Heart right ventricle (tissue), 16 donors: Measurements from ENCODE around the gene TSSK2. TPM values are rescaled to one million over a fixed set of nuclear protein-coding genes. Genes with fewer than 3 reads are reported as not detected.

Experiments used
- ATAC-seq, 8 donors: fragments of 200-7000 bp; cut with Tn5 transposase; one replicate each; pipeline ENCODE4 v1.9.1; 2020; ENCODE audit warnings: mild to moderate bottlenecking in 8 of 8, moderate library complexity in 8 of 8, moderate number of reproducible peaks in 1 of 8
- DNase-seq, 2 donors: peaks; one replicate each; pipeline ENCODE4 v3.0.0-alpha.2; 2020
- H3K27ac ChIP-seq, 10 donors: fragments of 200-600 bp; sonication (generic) in 2 of 10; one replicate each; pipeline versions ENCODE4 v1.5.0 to v1.8.0; 2020 to 2022; ENCODE audit warnings: mild to moderate bottlenecking in 3 of 10
- H3K27me3 ChIP-seq, 7 donors: fragments of 200-600 bp; one replicate each; pipeline ENCODE4 v1.8.0; 2021 to 2022; ENCODE audit warnings: mild to moderate bottlenecking in 2 of 7
- H3K36me3 ChIP-seq, 9 donors: fragments of 200-600 bp; sonication (generic) in 1 of 9; one replicate each; pipeline versions ENCODE4 v1.5.0 to v1.8.0; 2020 to 2022; ENCODE audit warnings: mild to moderate bottlenecking in 2 of 9
- H3K4me1 ChIP-seq, 9 donors: fragments of 200-600 bp; sonication (generic) in 1 of 9; one replicate each; pipeline versions ENCODE4 v1.5.0 to v1.8.0; 2020 to 2022; ENCODE audit warnings: mild to moderate bottlenecking in 4 of 9
- H3K4me3 ChIP-seq, 10 donors: fragments of 200-600 bp; sonication (generic) in 2 of 10; one replicate each; pipeline versions ENCODE4 v1.5.0 to v1.8.0; 2020 to 2022; ENCODE audit warnings: mild to moderate bottlenecking in 7 of 10, moderate library complexity in 2 of 10
- H3K9me3 ChIP-seq, 11 donors: fragments of 200-600 bp in 10 of 11; sonication (generic) in 2 of 11; one replicate each; pipeline versions ENCODE4 v1.5.0 to v1.8.0; 2013 to 2022; ENCODE audit warnings: mild to moderate bottlenecking in 2 of 11, control low read depth in 1 of 11, moderate library complexity in 1 of 11
- WGBS, 2 donors: extraction: QIAGEN DNeasy Blood & Tissue Kit; methylation state at CpG; one replicate each; pipeline ENCODE4 v1.1.7; 2013; ENCODE audit warnings: inconsistent platforms in 1 of 2; 5-methylcytosine and 5-hydroxymethylcytosine counted together
- intact Hi-C, 10 donors: fragments of 100-400 bp; cut with DNase I; formaldehyde crosslinking; loops; one replicate each; pipeline versions ENCODE4 v1.11.1 to v1.14.2; 2022
- polyA plus RNA-seq, 2 donors: library from polyadenylated mRNA; stranded (reverse); fragments of 200-250 nt; gene quantifications; one replicate each; pipeline ENCODE4 v1.2.3, GENCODE V29; 2013
- total RNA-seq, 10 donors: library from RNA; stranded (reverse); fragmentation: NEBNext Ultra II Directional in 3 of 10; extraction: Animal tissue kit (Norgen Biotek cat#: 25700) in 3 of 10; gene quantifications; one replicate each; pipeline versions ENCODE4 v1.2.1 to v1.2.4, GENCODE V29; 2021 to 2023
- TF ChIP-seq, protein P1 (sequence below), 9 donors: fragments of 200-600 bp; sonication (generic) in 2 of 9; IDR thresholded peaks; one replicate each; pipeline versions ENCODE4 v1.5.0 to v1.8.0; 2021 to 2022; ENCODE audit warnings: antibody characterized with exemption in 9 of 9, mild to moderate bottlenecking in 5 of 9, moderate library complexity in 1 of 9
- donor health status: Arrhythmogenic right ventricular cardiomyopathy.
- donor health status: ischemic (EF 13 %, LVEDD 7.1; RV severe dilation, severe dysfunction).
- donor health status: healthy with polysubstance abuse.
- donor health status: DM: no; HTN: yes; CAD: no.
- donor health status: DM: no; HTN: no; CAD: no.
- donor health status: ischemic (EF 25% LVEDD 6.9; RV normal size, moderate dysfunction).
- donor health status: ischemic (EF 25% LVEDD 5.7; RV mildly dilated, moderate dysfunction).
- donor health status: healthy.
- donor health status: DM: yes; HTN: yes; CAD: no.
- donor health status: Ischemic cardiomyopathy.
- donor health status: ischemic (EF 35%, LVEDD 5.7; RV mildly dilated, moderate dysfunction).
- donor health status: nonischemic (EF 11% LVEDD 7.7; RV severe dilation, severe dysfunction).
- donor health status: DM: yes; HTN: yes; CAD: no.
- donor health status: PGD.
- donor health status: ischemic (EF 29% LVEDD 5.4; RV normal size, mild dysfunction).
- donor health status: nonischemic (EF 23%, LVEDD 6.1; RV moderate dilation, normal function).

The TSSK2 gene
- total and polyA plus RNA-seq, 12 donors: 0.14 to 0.37 (median 0.19) TPM; not detected in 9

DNA sequence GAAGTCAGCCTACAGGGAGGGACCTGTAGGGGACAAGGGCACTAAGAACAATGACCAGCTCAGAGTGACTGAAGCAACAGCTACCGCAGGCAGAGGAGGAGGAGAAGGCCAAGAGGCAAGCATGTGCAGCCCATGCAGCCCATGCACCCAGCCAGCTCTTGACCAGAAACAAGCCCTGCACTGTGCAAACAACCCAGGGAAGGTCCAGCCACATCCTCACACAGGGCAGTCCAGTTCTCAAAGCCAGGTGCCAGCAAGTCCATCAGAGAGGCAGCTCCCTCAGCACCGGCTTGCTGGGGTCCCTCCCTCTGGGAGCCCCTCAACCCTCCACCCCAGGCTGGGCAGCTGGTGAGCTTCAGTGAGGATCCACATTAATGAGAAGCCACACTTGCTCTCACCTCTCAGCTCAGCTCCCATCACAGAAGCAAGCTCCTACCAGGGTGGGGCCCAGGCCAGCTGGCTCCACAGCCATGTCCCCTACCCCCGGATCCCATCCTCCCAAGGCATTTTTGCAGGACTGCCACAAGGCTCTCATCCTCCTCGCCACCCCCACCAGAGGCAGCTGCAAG is 16.0 kb upstream of the TSSK2 start:
- Histone ChIP-seq H3K36me3 (peaks cover 0 to 16% (median 0%) of the 10 kb centered on the region in 9 donors), H3K4me1 (peaks cover 34 to 78% (median 69%) of the 10 kb centered on the region in 9 donors), H3K27me3 (no peaks in the 10 kb centered on the region), H3K4me3 (no peak overlapping the region), H3K27ac (peak overlapping the region in 1 of 10 donors; percentile 9), H3K9me3 (no peaks in the 10 kb centered on the region)
- ATAC-seq: peak in 7 of 8 donors; percentile 6 to 60 (median 30)
- intact Hi-C loops: loop anchor here in 1 of 10 donors (5.0 kb wide), 1 partner anchor 47 kb away; no protein-coding TSS in a partner anchor
- 67 to 83% methylated on average over 4 of the region's 4 CpGs for WGBS, 2 donors
- no peak for DNase-seq
- TF ChIP-seq, protein P1, sequence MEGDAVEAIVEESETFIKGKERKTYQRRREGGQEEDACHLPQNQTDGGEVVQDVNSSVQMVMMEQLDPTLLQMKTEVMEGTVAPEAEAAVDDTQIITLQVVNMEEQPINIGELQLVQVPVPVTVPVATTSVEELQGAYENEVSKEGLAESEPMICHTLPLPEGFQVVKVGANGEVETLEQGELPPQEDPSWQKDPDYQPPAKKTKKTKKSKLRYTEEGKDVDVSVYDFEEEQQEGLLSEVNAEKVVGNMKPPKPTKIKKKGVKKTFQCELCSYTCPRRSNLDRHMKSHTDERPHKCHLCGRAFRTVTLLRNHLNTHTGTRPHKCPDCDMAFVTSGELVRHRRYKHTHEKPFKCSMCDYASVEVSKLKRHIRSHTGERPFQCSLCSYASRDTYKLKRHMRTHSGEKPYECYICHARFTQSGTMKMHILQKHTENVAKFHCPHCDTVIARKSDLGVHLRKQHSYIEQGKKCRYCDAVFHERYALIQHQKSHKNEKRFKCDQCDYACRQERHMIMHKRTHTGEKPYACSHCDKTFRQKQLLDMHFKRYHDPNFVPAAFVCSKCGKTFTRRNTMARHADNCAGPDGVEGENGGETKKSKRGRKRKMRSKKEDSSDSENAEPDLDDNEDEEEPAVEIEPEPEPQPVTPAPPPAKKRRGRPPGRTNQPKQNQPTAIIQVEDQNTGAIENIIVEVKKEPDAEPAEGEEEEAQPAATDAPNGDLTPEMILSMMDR (IDR thresholded peaks at IDR 0.05): no peak

DNA sequence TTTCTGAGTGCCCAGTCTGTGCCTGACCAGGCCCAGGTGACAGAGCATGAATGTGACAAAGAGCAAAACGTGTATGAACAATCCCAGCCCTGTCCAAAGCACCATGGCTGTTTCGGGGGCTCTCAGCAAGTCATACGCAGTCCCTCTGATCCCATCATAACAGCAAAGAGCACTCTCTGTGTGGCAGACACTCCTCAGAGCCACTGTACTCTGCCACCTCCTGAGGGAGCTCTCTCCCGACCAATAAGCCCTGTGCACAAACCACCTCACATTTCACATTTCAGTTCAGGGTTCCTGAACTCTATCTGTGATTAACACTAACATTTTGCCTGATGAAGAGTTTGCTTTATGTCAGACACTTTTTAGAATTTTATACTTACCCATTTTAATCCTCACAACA is 15.5 kb upstream of the TSSK2 start:
- WGBS, 2 donors: 62 to 74% methylated on average over 4 of the region's 4 CpGs
- ATAC-seq: no peak
- H3K36me3 ChIP-seq: peaks cover 0 to 16% (median 0%) of the 10 kb centered on the region in 9 donors
- intact Hi-C loops: no loop called here
- TF ChIP-seq, protein P1 (IDR thresholded peaks at IDR 0.05): peak in 1 of 9 donors; percentile 24
- H3K9me3 ChIP-seq: no peaks in the 10 kb centered on the region
- no peak for DNase-seq
- H3K27ac ChIP-seq: no peak overlapping the region
- H3K27me3 ChIP-seq: no peaks in the 10 kb centered on the region
- peaks cover 39 to 78% (median 70%) of the 10 kb centered on the region in 9 donors for H3K4me1 ChIP-seq
- no peak overlapping the region for H3K4me3 ChIP-seq

DNA sequence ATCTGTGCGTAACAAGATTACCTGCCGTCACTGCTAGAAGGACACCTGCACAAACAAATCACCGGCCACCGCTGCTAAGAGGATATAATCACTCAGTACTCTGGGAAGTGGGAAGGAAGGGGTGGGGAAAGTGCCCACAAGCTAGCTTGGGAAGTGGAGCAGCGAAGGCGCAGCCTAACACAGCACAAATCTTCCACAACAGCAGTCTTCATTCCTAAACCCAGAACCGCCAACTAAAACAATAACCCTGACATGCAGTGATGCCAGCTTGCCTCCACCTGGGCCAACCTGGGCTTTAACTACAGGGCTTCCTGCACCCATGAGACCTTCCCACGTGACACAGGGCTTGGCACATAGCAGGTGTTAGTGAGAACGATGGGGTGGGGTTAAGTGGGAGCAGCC is 14.0 kb upstream of the TSSK2 start:
- no peak overlapping the region for H3K27ac ChIP-seq
- H3K36me3 ChIP-seq: peaks cover 0 to 14% (median 0%) of the 10 kb centered on the region in 9 donors
- WGBS, 2 donors: 75 to 84% methylated on average over 9 of the region's 9 CpGs
- no peak overlapping the region for H3K4me3 ChIP-seq
- ATAC-seq (no peak), DNase-seq (no peak)
- TF ChIP-seq, protein P1 (IDR thresholded peaks at IDR 0.05): no peak
- no peaks in the 10 kb centered on the region for H3K9me3 ChIP-seq
- no peaks in the 10 kb centered on the region for H3K27me3 ChIP-seq
- intact Hi-C loops: no loop called here
- H3K4me1 ChIP-seq: peaks cover 44 to 81% (median 72%) of the 10 kb centered on the region in 9 donors

DNA sequence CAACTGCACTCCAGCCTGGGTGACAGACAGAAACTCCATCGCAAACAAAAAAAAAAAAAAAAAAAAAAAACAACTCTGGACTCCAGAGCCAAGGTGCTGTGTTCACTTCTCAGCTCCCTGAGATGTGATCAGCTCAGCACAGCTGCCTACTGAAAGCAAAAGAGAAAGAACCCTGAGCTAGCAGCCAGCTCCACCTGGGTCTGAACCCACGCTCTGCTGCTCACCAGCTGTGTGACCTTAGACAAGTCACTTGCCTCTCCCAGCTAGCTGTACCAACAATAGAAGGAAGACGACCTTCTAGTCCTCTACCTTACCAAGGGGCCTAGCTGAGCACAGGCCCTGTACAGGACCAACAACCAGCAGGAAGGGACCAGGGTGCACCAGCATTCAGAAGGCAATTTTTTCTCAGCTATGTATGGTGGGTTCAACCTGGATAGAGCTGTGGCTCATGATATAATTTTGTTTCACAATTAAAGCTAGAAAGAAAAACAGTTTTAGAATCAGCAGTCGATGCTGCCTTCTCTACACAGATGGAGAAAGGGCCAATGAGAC is 12.7 kb upstream of the TSSK2 start:
- ATAC-seq (no peak), DNase-seq (no peak)
- Histone ChIP-seq H3K4me3 (no peak overlapping the region), H3K36me3 (peaks cover 0 to 14% (median 0%) of the 10 kb centered on the region in 9 donors), H3K4me1 (peaks cover 48 to 84% (median 77%) of the 10 kb centered on the region in 9 donors), H3K9me3 (no peaks in the 10 kb centered on the region), H3K27ac (no peak overlapping the region), H3K27me3 (no peaks in the 10 kb centered on the region)
- TF ChIP-seq, protein P1 (IDR thresholded peaks at IDR 0.05): no peak
- 91 to 96% methylated on average over 4 of the region's 4 CpGs for WGBS, 2 donors
- intact Hi-C loops: no loop called here
